Activated gamma-delta T cell treated with Interleukin-2 at 50 U/mL for 16 hours (primary cell): ENCODE results near the gene TGM2.

Experiments
- DNase-seq: peaks from one replicate; pipeline ENCODE4 v3.0.0-alpha.2; 2020

TGM2 gene

DNA sequence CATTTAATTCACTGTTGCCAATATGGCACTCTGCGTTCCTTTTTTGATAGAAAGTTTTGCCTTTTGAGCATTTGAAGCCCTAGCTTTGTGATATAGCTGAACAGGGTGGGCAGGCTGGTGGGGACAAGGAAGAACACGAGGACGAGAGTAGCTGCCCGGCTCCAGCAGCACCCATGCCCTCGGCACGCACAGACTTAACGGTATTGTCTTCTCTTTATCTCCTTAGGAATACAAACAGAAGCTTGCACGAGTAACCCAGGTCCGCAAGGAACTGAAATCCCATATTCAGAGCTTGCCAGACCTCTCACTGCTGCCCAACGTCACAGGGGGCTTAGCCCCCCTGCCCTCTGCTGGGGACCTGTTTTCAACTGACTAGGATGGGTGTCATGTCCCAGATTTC, 75.6 kb downstream of the TGM2 start:
- no peak for DNase-seq

- no peak for DNase-seq
Observed at GRCh38 chr20:38085026-38085425, 80.0 kb downstream of the TGM2 start.

DNA sequence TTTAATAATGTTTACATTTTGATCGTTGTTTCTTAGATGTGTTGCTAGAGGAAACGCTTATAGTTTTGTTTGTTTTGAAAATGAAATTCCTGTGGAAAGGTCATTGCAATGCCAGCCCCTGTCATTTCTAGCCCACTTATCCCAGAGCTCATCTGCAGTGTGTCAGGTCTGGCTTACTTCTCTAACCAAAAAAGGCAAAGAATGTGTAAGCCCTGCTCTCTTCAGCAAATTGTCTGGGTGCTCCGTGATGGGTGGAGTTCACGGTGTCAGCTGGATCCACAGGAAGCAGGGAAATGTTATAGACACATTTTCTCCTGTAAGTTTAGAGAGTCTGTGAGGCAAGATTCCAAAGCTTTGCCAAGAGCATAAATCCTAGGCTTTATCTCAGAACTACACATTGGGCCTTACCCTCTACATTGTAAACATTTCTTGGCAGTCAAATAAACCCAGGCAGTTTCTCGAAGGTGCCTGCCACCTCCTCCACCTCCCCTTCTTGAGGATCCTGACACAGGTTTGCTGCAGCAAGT, 80.6 kb downstream of the TGM2 start:
- no peak for DNase-seq

DNA sequence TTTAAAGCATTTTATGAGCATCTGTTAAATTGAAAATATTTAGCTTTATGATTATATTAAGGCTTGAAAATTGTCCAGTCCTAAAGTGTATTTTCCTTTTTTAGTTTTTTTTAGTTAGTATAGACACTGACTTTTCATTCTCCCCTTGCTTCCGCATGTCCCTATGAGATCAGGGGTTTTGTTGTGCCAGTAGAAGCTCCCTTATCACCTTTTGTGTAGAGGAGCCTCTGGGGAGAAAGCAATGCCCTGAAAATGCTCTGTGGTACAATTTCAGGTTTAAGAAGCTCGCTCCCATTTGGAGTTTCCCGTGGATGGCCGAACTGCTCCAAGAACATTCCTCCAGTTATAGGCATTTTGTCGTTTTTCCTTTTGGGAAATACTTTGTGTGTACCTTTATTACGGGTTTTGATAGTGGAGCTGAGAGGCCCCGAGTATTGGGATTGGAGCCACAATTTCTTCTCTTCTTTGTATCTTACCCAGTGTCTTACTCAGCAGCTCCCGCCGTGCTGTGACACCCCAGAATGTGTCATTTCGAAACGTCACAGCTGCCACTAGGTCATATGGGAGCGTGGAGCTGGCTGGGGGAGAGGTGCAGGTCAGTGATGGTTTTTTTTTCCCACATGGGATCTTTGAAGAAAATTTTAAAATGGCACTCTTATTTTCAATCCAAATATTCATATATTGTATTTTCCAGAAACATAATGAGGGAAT, 81.6 kb downstream of the TGM2 start:
- DNase-seq: no peak

GRCh38 chr20:38082894-38083293, 82.2 kb downstream of the TGM2 start:
- no peak for DNase-seq

DNA sequence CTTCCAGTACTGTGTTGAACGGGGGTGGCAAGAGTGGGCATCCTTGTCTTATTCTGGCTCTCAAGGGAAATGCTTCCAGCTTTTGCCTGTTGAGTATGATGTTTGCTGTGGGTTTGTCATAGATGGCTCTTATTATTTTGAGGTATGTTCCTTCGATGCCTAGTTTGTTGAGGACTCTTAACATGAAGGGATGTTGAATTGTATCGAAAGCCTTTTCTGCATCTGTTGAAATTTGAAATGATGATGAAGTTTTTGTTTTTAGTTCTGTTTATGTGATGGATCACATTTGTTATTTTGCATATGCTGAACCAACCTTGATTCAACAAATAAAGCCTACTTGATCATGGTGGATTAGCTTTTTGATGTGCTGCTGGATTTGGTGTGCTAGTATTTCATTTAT, 83.5 kb downstream of the TGM2 start:
- no peak for DNase-seq

GRCh38 chr20:38079353-38079752, 85.7 kb downstream of the TGM2 start:
- DNase-seq: no peak

DNA sequence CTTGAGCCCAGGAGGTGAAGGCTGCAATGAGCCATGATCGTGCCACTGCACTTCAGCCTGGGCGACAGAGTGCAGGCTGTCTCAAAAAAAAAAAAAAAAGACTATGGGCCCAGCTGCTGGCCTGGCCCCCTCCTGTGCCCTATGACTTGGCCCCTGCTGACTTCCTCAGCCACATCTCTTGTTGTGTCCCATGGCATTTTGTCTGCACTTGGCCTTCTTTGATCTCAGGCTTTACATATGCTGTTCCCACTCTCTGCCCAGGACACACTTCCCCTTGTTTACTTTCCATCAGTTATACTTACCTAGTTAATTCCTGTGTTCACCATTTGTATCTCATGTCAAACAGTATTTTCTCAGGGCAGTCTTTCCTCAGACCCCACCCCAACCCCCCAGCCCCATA, 87.0 kb downstream of the TGM2 start:
- no peak for DNase-seq
